Measurements from ENCODE around the gene CCR5.

The CCR5 gene

GRCh38 chr3:46374755-46375154 is 4.0 kb downstream of the CCR5 start:
- no peak for TF ChIP-seq CTCF (IDR thresholded peaks at IDR 0.05; ENCODE audit: insufficient read depth, low read depth, low read length, missing control alignments)
- no peak overlapping the region for H3K4me3 ChIP-seq (ENCODE audit: low read depth, low read length)
- DNase-seq (ENCODE audit: low read depth), result no peak

GRCh38 chr3:46375218-46375617 is 4.5 kb downstream of the CCR5 start:
- TF ChIP-seq CTCF (IDR thresholded peaks at IDR 0.05; ENCODE audit: insufficient read depth, low read depth, low read length, missing control alignments), result no peak
- DNase-seq (ENCODE audit: low read depth), result no peak
- H3K4me3 ChIP-seq (ENCODE audit: low read depth, low read length), result no peak overlapping the region

- no peak for DNase-seq (ENCODE audit: low read depth)
- no peak overlapping the region for H3K4me3 ChIP-seq (ENCODE audit: low read depth, low read length)
- no peak for TF ChIP-seq CTCF (IDR thresholded peaks at IDR 0.05; ENCODE audit: insufficient read depth, low read depth, low read length, missing control alignments)
Observed at GRCh38 chr3:46375814-46376213, 5.1 kb downstream of the CCR5 start.

GRCh38 chr3:46378426-46378942 is 7.7 kb downstream of the CCR5 start:
- peak; percentile 77 for TF ChIP-seq CTCF (IDR thresholded peaks at IDR 0.05; ENCODE audit: insufficient read depth, low read depth, low read length, missing control alignments)
- H3K4me3 ChIP-seq (ENCODE audit: low read depth, low read length), result no peak overlapping the region
- DNase-seq (ENCODE audit: low read depth), result peak; percentile 75

GRCh38 chr3:46380471-46381221 is 9.9 kb downstream of the CCR5 start:
- no peak overlapping the region for H3K4me3 ChIP-seq (ENCODE audit: low read depth, low read length)
- no peak for DNase-seq (ENCODE audit: low read depth)
- TF ChIP-seq CTCF (IDR thresholded peaks at IDR 0.05; ENCODE audit: insufficient read depth, low read depth, low read length, missing control alignments), result no peak

- no peak overlapping the region for H3K4me3 ChIP-seq (ENCODE audit: low read depth, low read length)
- DNase-seq (ENCODE audit: low read depth), result no peak
- no peak for TF ChIP-seq CTCF (IDR thresholded peaks at IDR 0.05; ENCODE audit: insufficient read depth, low read depth, low read length, missing control alignments)
Observed at GRCh38 chr3:46381625-46382024, 10.9 kb downstream of the CCR5 start.

Measured in GM12865 (cell line).